Measurements from ENCODE around the gene VPS4B. TPM values are rescaled to one million over a fixed set of nuclear protein-coding genes. Genes with fewer than 3 reads are reported as not detected.

Gene VPS4B
- total RNA-seq, 1 experiment from 2014 or later: 60.2 TPM

- H3K4me3 Mint-ChIP-seq: no peak overlapping the region
- H3K27me3 Mint-ChIP-seq (ENCODE audit: low read depth): no peaks in the 10 kb centered on the region
- H3K79me2 ChIP-seq (ENCODE audit: insufficient read depth, low read length): no peaks in the 10 kb centered on the region
- peaks cover 24 to 81% (median 64%) of the 10 kb centered on the region in 3 experiments; a peak in 6 of 7 replicates for H3K36me3 Mint-ChIP-seq (ENCODE audit: insufficient read depth in 1 of 3, low read depth in 3 of 3)
- no peak overlapping the region for H4K8ac ChIP-seq (replicated peaks; ENCODE audit: insufficient read length, low read depth, low read length)
- no peaks in the 10 kb centered on the region for H3K4me1 ChIP-seq (ENCODE audit: insufficient read depth, low read length)
- H2BK20ac ChIP-seq (ENCODE audit: low read depth, low read length, poor library complexity, severe bottlenecking): no peak overlapping the region
- H3T11ph ChIP-seq (ENCODE audit: low read length): no peak overlapping the region
- H3K4me1 Mint-ChIP-seq: peaks cover 17 to 22% of the 10 kb centered on the region in 2 experiments
- H3K27ac Mint-ChIP-seq: peak overlapping the region in 1 of 3 experiments; percentile 31; a peak in 1 of 7 replicates
- H3K4ac ChIP-seq (ENCODE audit: low read depth, low read length): no peak overlapping the region
- no peak overlapping the region for H3K14ac ChIP-seq (ENCODE audit: insufficient read depth, low read length)
- no peaks in the 10 kb centered on the region for H3K79me1 ChIP-seq (ENCODE audit: insufficient read depth, low read depth, low read length, poor library complexity, severe bottlenecking)
- TF ChIP-seq CTCF (conservative IDR thresholded peaks at IDR 0.05): peak; percentile 70
- H3K56ac ChIP-seq (ENCODE audit: insufficient read length, low read depth, low read length): no peak overlapping the region
- H2AFZ ChIP-seq (ENCODE audit: low read length): no peak overlapping the region
- no peak overlapping the region for H3K4me2 ChIP-seq (ENCODE audit: insufficient read depth, insufficient read length, low read length)
- H3K23me2 ChIP-seq (ENCODE audit: insufficient read length, low read depth, low read length, poor library complexity, severe bottlenecking): no peaks in the 10 kb centered on the region
- no peak overlapping the region for H2AK5ac ChIP-seq (ENCODE audit: insufficient read length, low read length)
- no peak overlapping the region for H3K23ac ChIP-seq (ENCODE audit: insufficient read length, low read depth, low read length)
- no peaks in the 10 kb centered on the region for H3K9me3 ChIP-seq (ENCODE audit: control insufficient read depth, low read depth, low read length)
- peak; percentile 48 for DNase-seq
- H4K91ac ChIP-seq (ENCODE audit: insufficient read length, low read depth, low read length): no peak overlapping the region
- no peak overlapping the region for H4K5ac ChIP-seq (ENCODE audit: insufficient read length, low read depth, low read length)
- H2BK15ac ChIP-seq (ENCODE audit: low read depth, low read length): no peak overlapping the region
- no peak overlapping the region for H2BK5ac ChIP-seq (ENCODE audit: insufficient read length, low read length)
- H2BK12ac ChIP-seq (ENCODE audit: insufficient read length, low read depth, low read length): no peak overlapping the region
- no peaks in the 10 kb centered on the region for H3K27me3 ChIP-seq (ENCODE audit: insufficient read depth, low read length)
- no peak overlapping the region for H2BK120ac ChIP-seq (ENCODE audit: low read depth, low read length, poor library complexity, severe bottlenecking)
- H3K9ac ChIP-seq (ENCODE audit: extremely low read depth, insufficient read length, low read length): no peak overlapping the region
- no peak overlapping the region for H3K27ac ChIP-seq (ENCODE audit: insufficient read length, low read depth, low read length)
- no peaks in the 10 kb centered on the region for H4K20me1 ChIP-seq (ENCODE audit: control insufficient read depth, insufficient read depth, insufficient read length)
- no CpG with 5 or more reads among the region's 5 CpGs for WGBS (ENCODE audit: extremely low coverage, insufficient read length, low lambda C conversion rate)
- no peaks in the 10 kb centered on the region for H3K9me3 Mint-ChIP-seq
- no peak overlapping the region for H3K18ac ChIP-seq (ENCODE audit: insufficient read length, low read depth, low read length)
Measured at GRCh38 chr18:63342206-63342605, 80.1 kb downstream of the VPS4B start.

All from H9 (cell line).